DLD1 (cell line): ENCODE measurements around the gene C19orf73.

ENCODE experiments used
- in situ Hi-C: cut with HindIII; loops from 2 replicates; pipeline ENCODE4 v1.10.0; 2017; ENCODE audit warnings: low sequenced_read_pairs

The C19orf73 gene, protein sequence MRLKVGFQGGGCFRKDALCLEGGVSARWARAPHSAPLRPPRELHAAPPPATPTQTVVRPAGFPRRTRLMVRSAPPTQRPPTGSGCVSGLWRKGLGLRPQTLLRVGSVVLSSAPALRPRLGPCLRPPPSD

GRCh38 chr19:49118565-49119410 is at the start of gene C19orf73:
TSS of gene C19orf73 (minus strand) at chr19:49119143. CDS start at chr19:49119022, 121 bp downstream.
- in situ Hi-C loops, result no loop called here

GRCh38 chr19:49168421-49168820 is 49.5 kb upstream of the C19orf73 start:
- in situ Hi-C loops, result no loop called here

DNA sequence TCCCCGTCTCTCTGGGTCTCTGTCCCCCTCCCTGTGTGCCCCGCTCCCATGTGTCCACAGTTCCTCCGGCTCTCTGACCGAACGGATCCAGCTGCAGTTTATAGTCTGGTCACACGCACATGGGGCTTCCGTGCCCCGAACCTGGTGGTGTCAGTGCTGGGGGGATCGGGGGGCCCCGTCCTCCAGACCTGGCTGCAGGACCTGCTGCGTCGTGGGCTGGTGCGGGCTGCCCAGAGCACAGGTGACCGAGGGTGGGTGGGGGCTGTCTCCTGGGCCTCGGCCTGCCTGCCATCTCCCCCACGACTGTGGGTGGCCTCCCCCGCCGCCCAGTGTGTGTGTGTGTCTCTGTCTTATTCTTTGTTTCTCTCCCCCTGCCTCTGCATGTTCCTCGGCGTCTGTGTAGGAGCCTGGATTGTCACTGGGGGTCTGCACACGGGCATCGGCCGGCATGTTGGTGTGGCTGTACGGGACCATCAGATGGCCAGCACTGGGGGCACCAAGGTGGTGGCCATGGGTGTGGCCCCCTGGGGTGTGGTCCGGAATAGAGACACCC is 49.0 kb upstream of the C19orf73 start:
- in situ Hi-C loops, result no loop called here

DNA sequence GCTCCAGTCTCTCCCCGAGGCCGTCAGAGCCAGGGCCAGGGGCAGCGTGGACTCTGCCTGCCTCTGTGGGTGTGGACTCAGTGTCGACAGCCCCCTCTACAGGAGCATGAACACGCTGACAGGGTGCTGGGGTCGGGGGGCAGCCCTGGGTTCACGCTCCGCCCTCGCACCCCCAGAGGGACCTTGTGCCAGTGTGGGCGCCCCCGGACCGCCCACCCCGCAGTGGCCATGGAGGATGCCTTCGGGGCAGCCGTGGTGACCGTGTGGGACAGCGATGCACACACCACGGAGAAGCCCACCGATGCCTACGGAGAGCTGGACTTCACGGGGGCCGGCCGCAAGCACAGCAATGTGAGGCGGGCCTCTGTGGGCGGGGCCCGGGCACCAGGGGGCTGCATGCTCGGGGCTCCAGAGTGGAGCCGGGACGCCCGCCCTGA is 46.9 kb upstream of the C19orf73 start:
- in situ Hi-C loops, result no loop called here

- in situ Hi-C loops, result no loop called here
These were observed 46.3 kb upstream of the C19orf73 start for GRCh38 chr19:49165111-49165750.

- in situ Hi-C loops, result no loop called here
These were observed 43.0 kb upstream of the C19orf73 start for GRCh38 chr19:49161987-49162386.

GRCh38 chr19:49160450-49161189 is 41.7 kb upstream of the C19orf73 start:
- in situ Hi-C loops, result no loop called here

GRCh38 chr19:49157445-49158224 is 38.7 kb upstream of the C19orf73 start, which contains the start of gene TRPM4:
TSS of gene TRPM4 (plus strand) at chr19:49157792. CDS start at chr19:49157867, 75 bp downstream.
- in situ Hi-C loops, result no loop called here

- in situ Hi-C loops, result no loop called here
These were observed 36.9 kb upstream of the C19orf73 start for GRCh38 chr19:49155820-49156346.

GRCh38 chr19:49155005-49155819 is 36.3 kb upstream of the C19orf73 start, which contains the start of gene HRC:
TSS of gene HRC (minus strand) at chr19:49155396. CDS start at chr19:49155237, 159 bp downstream.
- in situ Hi-C loops, result no loop called here

GRCh38 chr19:49154279-49154678 is 35.3 kb upstream of the C19orf73 start:
- in situ Hi-C loops, result no loop called here

DNA sequence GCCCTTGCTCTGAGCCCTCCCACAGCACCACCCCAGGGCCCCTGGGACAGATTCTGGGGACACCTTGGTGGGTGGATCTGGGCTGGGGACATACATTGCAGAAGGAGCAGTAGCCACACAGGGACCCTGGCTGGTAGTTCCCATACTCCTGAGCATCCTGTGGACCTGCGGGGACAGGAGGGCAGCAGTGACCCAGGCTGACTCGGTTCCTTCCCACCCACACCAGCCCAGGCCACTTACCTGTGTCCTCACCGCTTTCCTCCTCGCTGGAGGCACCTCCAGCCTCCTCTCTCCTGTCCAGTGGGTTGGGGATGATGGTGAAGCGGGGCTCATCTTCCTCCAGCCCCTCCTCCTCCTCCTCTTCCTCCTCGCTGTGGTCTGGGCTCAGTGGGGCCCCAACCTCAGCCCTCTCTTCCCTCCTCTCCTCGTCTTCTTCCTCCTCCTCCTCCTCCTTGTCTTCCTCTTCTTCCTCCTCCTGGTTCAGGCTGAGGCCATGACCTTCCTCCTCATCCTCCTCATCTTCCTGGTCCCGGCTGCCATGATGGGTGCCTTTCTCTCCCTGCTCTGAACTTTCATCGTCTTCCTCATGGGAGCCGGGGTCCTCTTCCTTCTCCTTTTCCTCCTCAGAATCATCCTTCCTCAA is 34.3 kb upstream of the C19orf73 start:
- in situ Hi-C loops, result no loop called here

- in situ Hi-C loops, result no loop called here
These were observed 33.2 kb upstream of the C19orf73 start for GRCh38 chr19:49152119-49152550.

GRCh38 chr19:49151267-49152118 is 32.5 kb upstream of the C19orf73 start:
- in situ Hi-C loops, result no loop called here

GRCh38 chr19:49150944-49151243 is 32.0 kb upstream of the C19orf73 start:
- in situ Hi-C loops, result no loop called here

DNA sequence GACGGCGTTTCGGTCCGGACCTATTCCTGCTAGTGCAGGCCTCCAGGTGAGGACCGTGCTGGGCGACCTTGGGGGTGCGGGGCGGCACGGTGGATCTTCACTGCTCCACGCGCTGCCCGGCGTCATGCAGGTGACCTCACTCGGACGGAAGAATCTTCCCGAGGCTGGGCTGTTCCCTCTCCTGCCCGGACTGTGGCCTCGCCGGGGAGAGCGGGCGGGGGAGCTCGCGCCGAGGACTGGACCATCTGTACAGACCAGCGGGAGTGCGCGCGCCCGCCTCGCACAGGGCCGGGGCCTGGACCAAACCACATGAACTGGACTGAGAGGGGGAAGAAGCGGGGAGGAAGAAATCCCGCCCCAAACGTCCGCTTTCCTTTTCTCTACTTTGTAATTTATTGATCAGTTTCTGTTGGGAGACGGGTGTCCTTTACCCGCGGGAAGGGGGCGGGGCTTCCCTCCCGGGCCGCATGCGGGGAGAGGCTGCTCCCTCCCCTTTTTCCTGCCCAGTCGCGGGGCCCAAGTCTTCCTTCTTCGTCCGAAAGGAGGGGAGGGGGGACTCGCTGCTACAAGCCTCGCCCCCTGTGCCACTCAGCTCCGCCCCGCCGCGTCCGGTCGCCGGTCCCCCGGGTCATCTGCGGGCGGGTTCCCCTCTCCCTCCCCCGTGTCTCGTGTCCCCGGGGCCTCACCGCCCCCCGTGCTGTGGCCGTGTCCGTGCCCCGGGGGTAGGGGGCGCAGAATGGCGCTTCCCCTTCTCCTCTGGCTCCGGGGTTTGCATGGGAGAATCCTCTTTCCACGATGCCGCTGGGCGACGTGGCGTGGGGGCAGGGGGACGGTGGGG is 31.4 kb upstream of the C19orf73 start:
- in situ Hi-C loops, result no loop called here

GRCh38 chr19:49149652-49150105 is 30.7 kb upstream of the C19orf73 start:
- in situ Hi-C loops, result no loop called here
